ENCODE measurements around the gene AP1B1.

- TF ChIP-seq, protein P1, sequence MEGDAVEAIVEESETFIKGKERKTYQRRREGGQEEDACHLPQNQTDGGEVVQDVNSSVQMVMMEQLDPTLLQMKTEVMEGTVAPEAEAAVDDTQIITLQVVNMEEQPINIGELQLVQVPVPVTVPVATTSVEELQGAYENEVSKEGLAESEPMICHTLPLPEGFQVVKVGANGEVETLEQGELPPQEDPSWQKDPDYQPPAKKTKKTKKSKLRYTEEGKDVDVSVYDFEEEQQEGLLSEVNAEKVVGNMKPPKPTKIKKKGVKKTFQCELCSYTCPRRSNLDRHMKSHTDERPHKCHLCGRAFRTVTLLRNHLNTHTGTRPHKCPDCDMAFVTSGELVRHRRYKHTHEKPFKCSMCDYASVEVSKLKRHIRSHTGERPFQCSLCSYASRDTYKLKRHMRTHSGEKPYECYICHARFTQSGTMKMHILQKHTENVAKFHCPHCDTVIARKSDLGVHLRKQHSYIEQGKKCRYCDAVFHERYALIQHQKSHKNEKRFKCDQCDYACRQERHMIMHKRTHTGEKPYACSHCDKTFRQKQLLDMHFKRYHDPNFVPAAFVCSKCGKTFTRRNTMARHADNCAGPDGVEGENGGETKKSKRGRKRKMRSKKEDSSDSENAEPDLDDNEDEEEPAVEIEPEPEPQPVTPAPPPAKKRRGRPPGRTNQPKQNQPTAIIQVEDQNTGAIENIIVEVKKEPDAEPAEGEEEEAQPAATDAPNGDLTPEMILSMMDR (IDR thresholded peaks at IDR 0.05): no peak
- no peak for TF ChIP-seq POLR2AphosphoS5 (IDR thresholded peaks at IDR 0.05)
- no peak for TF ChIP-seq POLR2A (IDR thresholded peaks at IDR 0.05)
Measured at GRCh38 chr22:29352778-29353177, 35.6 kb downstream of the AP1B1 start.
